ENCODE results near the gene SMARCD3.

Gene SMARCD3

DNA sequence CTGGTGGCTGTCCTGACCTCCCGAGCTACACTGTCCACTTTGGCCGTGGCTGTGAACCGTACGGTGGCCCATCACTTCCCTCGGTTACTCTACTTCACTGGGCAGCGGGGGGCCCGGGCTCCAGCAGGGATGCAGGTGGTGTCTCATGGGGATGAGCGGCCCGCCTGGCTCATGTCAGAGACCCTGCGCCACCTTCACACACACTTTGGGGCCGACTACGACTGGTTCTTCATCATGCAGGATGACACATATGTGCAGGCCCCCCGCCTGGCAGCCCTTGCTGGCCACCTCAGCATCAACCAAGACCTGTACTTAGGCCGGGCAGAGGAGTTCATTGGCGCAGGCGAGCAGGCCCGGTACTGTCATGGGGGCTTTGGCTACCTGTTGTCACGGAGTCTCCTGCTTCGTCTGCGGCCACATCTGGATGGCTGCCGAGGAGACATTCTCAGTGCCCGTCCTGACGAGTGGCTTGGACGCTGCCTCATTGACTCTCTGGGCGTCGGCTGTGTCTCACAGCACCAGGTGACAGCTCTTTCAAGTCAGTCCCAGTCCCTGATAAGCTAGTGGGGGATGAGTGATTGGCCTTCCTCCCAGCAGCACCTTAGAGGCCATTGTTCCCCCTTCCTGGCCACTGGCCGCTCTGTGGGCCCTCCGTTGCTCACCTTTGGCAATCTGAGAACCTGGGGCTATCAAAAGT is 13.3 kb downstream of the SMARCD3 start:
- DNase-seq = no peak

DNA sequence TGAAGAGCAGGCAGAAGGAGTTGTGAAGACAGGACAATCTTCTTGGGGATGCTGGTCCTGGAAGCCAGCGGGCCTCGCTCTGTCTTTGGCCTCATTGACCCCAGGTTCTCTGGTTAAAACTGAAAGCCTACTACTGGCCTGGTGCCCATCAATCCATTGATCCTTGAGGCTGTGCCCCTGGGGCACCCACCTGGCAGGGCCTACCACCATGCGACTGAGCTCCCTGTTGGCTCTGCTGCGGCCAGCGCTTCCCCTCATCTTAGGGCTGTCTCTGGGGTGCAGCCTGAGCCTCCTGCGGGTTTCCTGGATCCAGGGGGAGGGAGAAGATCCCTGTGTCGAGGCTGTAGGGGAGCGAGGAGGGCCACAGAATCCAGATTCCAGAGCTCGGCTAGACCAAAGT is 14.7 kb downstream of the SMARCD3 start:
- no peak for DNase-seq

DNA sequence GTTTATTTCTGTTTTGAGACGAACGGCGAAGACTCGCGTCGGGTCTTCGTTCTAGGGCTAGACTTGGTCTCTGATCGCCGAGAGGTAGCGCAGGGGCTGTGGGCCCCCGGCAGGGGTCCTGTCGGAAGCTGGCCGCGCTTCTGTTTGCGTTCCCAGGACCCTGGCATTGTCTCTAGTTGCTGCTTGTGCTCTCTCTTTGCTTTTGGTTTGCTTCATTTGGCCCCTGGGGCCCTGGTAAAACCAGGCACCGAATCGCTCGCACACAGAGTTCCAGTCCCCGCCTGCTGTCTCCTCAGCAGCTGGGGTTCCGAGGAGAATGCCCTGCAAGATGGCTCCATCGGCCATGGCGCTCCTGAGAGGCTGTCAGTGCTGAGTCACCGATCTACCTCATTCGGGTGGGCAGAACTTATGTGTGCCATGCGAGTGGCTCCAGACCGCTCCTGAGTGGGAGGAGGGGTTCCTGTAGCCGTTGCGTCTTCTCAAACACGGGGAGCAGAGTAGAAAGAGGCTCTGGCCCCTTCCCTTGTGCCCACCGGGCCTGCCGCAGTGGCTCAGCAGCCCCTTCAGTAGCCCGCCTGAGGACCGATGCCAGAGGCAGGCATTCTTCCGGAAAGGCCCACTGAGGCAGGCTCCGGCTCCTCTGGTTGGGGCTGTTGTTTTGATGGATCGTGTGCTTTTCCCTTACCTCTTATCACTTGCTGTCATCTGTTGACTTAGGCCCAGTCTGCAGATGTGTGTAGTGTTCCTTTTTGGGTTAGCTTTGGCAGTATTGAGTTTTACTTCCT is 15.4 kb downstream of the SMARCD3 start:
- no peak for DNase-seq

DNA sequence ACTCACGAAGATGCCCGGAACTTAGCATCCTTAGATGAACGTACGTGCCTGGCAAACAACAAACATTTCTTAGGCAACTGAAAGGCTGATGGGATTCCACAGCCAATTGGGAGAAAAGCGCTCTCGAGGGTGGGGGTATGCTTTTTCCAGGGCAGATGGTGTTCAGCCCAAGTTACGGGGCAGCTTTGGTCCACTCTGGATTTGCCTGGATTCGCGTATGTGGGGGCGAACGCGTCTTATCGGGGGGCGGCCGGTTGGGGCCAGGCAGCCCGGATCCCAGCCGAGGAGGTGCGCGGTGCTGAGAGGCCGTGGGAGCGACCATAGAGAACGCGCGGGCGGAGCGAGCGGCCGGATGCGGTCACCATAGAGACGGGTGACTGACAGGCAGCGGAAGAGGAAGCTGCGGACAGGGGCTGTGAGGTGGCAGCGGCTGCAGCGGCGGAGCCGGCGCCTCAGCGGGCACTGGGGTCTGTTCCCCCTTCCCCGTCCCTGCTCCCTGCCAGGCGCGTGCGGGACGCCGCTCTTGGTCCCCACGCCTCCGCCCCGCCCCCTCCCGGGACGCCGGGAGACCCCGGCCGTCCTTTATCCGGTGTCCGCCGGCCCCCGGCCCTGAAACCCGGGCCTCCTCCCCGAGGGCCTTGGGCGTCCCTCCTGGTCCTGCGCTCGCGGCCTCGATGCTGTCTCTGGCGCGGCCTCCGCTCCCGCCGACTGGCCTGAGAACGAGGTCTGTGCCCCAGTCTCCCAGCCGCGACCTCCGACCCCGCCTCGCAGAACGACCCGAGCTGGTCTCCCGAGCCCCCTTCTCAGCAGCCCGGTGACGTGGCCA is 16.2 kb downstream of the SMARCD3 start, which contains the start of gene CHPF2:
CHPF2 (plus strand) TSS at position 393 of the 826 bp plus-strand sequence. CDS start 1,529 bp downstream, outside the sequence.
- DNase-seq = peak; percentile 63

- no peak for DNase-seq
Observed at GRCh38 chr7:151231080-151231479, 17.4 kb downstream of the SMARCD3 start.

DNA sequence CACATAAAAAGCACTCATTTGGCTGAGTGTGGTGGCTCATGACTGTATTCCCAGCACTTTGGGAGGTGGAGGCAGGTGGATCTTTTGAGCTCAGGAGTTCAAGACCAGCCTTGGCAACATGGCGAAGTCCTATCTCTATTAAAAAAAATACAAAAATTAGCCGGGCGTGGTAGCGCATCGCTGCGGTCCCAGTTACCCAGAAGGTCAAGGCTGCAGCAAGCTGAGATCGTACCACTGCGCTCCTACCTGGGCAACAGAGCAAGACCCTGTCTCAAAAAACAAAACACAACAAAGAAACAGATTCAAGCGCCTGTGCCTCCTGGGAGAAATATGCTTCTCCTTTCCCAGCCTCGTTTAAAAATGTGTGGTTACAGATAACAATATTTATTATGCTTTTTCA is 19.2 kb downstream of the SMARCD3 start:
- no peak for DNase-seq

GRCh38 chr7:151228024-151228866 is 20.2 kb downstream of the SMARCD3 start:
- no peak for DNase-seq

DNA sequence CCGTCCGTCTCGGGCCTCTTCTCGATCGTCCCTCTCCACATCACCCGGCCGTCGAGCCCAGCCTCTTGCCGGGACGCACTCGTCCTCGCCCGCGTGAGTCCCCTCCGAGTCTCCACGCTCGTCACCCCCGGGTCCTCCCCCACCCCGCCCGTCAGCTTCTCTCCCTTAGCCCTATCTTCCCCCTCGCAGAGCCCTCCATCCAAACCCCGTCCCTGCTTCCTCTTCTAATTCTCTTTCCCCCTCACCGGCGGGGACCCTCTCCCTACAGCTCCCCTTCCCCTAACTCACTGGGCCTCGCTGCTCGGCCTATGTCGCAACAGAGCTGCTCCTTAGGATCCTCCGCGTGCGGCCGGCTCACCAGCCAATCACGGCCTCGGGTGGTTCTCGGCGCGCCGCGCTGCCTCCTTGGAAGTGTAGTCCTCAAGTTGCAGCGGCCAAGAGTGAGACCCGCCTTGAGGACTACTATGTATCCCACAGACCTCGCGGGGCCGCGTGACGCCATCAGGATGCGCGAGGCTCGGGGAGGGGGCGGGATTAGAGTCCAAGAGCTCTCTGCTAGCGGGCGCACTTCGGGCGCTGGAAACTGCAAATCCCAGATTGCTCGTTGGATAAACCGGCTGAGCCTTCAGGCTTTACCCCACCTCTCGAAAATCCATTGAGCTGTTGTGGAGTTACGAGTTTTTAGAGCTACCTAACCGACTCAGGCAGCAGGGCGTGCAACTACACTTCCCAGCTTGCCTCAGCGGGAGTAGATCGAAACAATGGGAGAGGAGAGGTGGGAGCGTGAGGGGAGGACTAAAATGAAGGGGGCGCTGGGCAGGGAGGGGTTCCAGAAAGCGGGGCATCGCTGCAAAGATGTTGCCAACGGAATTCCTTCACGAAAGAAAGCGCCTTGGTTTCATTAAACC is 21.4 kb downstream of the SMARCD3 start, which contains the start of gene ABCF2:
ABCF2 (minus strand) TSS at position 331 of the 908 bp plus-strand sequence. CDS start 747 bp downstream, outside the sequence.
- peak; percentile 97 for DNase-seq

GRCh38 chr7:151226560-151226874 is 22.0 kb downstream of the SMARCD3 start:
- DNase-seq = no peak

DNA sequence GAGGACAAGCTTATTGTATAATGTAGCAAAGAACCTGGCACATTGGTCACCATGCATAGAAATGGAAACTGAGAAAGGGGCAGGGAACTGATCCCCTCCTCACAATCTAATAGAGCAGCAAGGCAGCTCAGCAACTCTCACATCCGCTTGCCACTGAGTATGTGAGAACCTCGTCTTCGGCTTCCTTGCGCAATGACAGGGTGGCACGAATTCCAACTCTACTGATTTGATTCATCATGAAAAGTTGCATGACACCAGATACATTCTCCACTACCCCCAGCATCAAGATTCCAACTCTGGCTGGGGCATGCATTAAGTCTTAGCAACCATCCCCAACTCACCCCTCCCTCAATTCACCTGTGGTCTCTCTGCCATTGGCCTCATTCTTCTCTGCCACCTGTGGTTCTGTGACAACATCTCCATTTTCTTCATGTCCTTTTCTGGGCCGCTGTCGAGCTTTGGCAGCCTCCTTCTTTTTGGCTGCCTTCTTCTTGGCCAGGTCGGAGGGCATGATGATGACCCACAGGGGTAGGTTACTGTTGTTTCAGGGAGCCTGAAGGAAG is 22.5 kb downstream of the SMARCD3 start:
- no peak for DNase-seq

GRCh38 chr7:151223728-151224127 is 24.8 kb downstream of the SMARCD3 start:
- DNase-seq = no peak

DNA sequence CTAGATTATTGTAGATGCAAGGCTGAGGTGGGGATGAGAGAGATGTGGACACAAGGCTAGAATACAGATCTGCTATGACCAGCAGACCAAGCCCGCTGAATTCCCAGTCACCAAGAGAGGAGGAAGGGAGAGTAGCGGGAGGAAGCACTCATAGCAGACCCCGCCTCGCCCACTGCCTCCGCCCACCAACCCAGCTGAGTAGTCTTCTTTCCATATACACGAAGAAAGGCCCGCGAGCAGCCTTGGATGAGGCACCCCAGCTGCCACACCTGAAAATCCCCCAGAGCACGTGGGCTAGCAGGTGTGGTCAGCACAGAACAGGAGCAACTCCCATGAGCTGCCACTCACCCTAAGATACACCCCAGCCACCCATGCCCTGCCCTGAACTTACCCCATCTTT is 30.3 kb downstream of the SMARCD3 start:
- no peak for DNase-seq

- DNase-seq = no peak
Observed at GRCh38 chr7:151215396-151215795, 33.1 kb downstream of the SMARCD3 start.

DNA sequence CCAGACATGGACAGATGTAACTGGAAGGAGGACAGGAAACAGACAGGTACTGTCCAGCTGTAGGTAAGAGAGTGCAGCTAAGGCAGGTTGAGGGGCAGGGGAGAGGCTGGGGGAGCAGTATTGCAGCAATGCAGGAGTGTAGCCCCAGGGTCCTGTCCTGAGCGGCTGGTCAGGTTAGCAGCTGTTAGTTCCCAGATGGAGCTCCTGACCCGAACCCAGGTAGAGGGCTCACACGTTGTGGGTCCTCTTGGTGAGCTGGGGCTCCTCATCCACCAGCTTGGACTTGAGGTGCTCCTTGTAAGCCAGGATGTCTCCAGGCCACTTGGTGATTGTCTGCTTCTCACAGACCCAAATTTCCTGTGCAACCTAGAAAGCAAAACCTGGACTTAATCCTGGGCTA is 34.7 kb downstream of the SMARCD3 start:
- DNase-seq = no peak

DNA sequence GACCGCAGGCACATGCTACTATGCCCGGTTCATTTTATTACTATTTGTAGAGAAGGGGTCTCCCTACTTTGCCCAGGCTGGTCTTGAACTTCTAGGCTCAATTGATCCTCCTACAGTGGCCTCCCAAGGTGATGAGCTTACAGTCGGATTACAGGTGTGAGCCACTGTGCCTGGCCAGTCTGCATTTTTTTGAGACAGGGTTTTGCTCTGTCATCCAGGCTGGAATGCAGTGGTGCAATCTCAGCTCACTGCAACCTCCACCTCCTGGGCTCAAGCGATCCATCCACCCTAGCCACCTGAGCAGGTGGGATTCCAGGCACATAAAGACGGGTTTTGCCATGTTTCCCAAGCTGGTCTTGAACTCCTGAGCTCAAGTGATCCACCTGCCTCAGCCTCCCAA is 35.9 kb downstream of the SMARCD3 start:
- DNase-seq = no peak

DNA sequence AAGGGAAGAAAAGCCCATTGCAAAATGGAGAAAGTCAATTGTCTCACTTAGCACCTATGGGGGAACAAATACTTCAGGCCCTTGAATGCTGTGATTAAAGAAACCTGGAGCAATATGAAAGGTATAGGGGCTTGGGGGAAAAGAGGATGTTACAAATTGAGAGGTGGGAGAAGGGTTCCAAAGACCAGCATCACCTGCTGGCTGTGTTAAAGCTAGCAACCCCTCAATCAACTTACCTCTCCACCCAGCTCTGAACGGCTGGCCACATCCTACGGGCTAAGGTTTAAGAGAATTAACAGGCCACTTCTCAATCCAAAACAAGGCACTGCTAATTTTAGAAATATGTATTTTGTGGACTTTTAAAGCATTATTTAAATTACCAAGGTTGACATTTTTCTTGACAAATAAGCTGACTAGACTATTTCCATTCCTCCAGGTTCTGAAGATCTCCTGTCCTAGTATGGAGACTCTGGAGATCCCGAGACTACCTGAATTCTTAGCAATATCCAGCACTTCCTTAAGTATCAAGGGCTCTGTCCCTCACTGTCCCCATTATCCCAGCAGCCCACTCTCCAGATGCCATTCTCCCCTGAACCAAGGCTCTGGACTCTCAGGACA is 37.2 kb downstream of the SMARCD3 start:
- DNase-seq = no peak

- DNase-seq = no peak
Observed at GRCh38 chr7:151210087-151210854, 38.2 kb downstream of the SMARCD3 start, which contains the start of gene H2BK1. TSS of gene H2BK1 (minus strand) at chr7:151210488. CDS start at chr7:151210318, 170 bp downstream.

- DNase-seq = no peak
Observed at GRCh38 chr7:151209588-151209987, 38.9 kb downstream of the SMARCD3 start.

- DNase-seq = no peak
Observed at GRCh38 chr7:151208253-151208862, 40.1 kb downstream of the SMARCD3 start.
